ENCODE measurements around the gene RPTOR. TPM values are rescaled to one million over a fixed set of nuclear protein-coding genes. Genes with fewer than 3 reads are reported as not detected.

Gene RPTOR
- polyA plus RNA-seq, 1 experiment, result 10.8 TPM

DNA sequence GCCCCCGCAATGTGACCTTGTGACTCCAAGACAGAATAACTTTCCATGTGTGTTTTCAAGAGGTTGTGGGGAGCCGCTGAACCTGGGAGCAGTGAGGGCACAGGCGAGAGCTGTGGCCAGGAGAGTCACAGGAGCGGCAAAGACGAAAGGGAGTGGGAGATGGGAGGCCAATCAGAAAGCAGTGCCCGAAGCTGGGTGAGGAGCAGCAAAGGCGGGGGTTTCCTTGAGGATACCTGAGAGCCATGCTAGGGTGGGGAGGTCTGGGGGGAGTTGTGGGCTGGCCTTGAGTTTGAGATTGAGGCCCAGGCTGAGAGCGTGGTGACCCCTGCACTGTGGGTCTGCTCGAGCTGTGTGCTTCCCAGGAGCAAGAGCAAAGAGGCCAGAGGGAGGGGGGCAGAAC, 45.1 kb upstream of the RPTOR start:
- ChIA-PET CTCF (no interaction called here), POLR2A (no interaction called here)
- TF ChIP-seq, protein P1, sequence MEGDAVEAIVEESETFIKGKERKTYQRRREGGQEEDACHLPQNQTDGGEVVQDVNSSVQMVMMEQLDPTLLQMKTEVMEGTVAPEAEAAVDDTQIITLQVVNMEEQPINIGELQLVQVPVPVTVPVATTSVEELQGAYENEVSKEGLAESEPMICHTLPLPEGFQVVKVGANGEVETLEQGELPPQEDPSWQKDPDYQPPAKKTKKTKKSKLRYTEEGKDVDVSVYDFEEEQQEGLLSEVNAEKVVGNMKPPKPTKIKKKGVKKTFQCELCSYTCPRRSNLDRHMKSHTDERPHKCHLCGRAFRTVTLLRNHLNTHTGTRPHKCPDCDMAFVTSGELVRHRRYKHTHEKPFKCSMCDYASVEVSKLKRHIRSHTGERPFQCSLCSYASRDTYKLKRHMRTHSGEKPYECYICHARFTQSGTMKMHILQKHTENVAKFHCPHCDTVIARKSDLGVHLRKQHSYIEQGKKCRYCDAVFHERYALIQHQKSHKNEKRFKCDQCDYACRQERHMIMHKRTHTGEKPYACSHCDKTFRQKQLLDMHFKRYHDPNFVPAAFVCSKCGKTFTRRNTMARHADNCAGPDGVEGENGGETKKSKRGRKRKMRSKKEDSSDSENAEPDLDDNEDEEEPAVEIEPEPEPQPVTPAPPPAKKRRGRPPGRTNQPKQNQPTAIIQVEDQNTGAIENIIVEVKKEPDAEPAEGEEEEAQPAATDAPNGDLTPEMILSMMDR (IDR thresholded peaks at IDR 0.05; ENCODE audit: insufficient read depth, low read depth, low read length), result no peak
- no peak for DNase-seq (ENCODE audit: low read depth)
- H3K4me3 ChIP-seq (ENCODE audit: low read depth, low read length), result no peak overlapping the region
- H3K36me3 ChIP-seq (ENCODE audit: control insufficient read depth, insufficient read depth, low read length), result no peaks in the 10 kb centered on the region
- no peaks in the 10 kb centered on the region; the same call in 1 of the 2 replicates for H3K27me3 ChIP-seq (ENCODE audit: control insufficient read depth, insufficient read depth, low read length)

DNA sequence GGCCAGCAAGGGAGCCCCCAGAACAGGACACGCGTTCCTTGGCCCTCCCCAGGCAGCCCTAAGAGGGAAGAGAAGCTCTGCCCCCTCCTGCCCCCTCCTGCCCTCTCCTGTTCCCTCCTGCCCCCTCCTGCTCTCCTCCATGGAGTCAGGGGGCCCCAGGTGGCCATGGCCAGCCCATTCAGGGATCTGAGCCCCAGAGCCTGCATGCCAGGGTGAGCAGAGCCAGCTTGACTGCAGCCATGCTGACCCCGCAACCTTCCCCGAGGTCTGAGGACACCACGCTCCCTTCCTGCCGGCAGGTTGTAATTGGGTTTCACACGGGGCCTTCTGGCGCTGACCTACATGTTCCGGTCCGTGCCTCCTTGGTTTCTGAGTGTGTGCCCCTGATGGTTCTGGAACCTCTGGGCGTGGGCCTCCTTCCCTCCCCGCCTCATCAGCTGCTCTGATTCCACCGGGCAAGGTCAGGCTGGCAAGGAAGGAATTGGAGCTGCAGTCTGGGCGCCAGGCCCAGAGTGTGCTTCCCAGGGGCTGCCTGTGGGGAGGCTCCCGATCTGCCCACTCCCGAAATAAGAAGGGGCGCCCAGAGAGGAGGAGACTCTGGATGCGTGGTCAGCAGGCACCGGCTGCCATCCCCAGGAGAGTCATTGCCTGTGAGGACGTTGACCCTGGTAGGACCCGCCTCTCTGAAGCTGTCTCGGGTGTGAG, 44.5 kb upstream of the RPTOR start:
- ChIA-PET POLR2A (no interaction called here), CTCF (no interaction called here)
- no peak for DNase-seq (ENCODE audit: low read depth)

DNA sequence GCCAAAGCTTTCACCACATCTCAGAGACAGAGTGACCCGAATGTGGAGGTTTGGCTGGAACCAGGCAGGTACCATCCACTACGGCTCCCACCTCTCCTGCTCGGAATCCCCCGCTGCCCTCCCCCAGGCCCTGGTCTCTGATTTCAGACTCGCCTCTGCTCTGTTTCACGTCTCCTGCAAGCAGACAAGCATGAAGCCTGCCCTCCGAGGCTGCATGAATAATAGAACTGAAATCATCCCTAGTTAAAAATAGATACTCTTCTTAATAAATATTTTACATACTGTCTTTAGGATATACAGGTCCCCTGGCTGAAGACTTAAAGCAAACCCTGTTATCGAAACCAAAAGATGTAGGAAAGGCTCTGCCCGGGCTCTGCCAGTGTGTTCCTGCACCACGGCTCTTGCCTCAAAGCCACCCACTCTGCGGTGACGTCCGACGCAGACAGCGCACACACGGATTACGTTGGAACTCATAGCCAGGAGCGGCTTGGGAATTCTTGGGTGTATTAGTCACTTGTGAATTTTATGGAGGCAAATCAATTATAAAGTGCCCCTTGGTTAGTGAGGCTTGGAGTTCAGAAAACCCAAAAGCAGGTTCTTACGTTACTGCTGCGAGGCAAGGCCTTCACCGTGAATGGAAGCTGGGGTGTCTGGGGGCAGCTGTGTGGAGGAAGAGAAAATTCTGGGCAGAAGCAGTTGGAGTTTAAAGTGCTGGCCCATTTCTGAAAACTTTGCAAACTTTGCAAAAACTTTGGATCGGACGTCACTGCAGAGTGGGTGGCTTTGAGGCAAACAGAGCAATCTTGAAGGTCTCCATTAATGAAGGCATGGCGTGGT, 42.7 kb upstream of the RPTOR start:
- Histone ChIP-seq H3K4me3 (ENCODE audit: low read depth, low read length) (no peak overlapping the region), H3K36me3 (ENCODE audit: control insufficient read depth, insufficient read depth, low read length) (no peaks in the 10 kb centered on the region), H3K27me3 (ENCODE audit: control insufficient read depth, insufficient read depth, low read length) (no peaks in the 10 kb centered on the region; the same call in 1 of the 2 replicates)
- TF ChIP-seq, protein P1 (IDR thresholded peaks at IDR 0.05; ENCODE audit: insufficient read depth, low read depth, low read length), result no peak
- ChIA-PET CTCF (no interaction called here), POLR2A (no interaction called here)
- no peak for DNase-seq (ENCODE audit: low read depth)

More for the DNA sequence above, 44.5 kb upstream of the RPTOR start:
- no peaks in the 10 kb centered on the region for H3K36me3 ChIP-seq (ENCODE audit: control insufficient read depth, insufficient read depth, low read length)
- no peaks in the 10 kb centered on the region; the same call in 1 of the 2 replicates for H3K27me3 ChIP-seq (ENCODE audit: control insufficient read depth, insufficient read depth, low read length)
- no peak overlapping the region for H3K4me3 ChIP-seq (ENCODE audit: low read depth, low read length)
- TF ChIP-seq, protein P1 (IDR thresholded peaks at IDR 0.05; ENCODE audit: insufficient read depth, low read depth, low read length), result no peak

DNA sequence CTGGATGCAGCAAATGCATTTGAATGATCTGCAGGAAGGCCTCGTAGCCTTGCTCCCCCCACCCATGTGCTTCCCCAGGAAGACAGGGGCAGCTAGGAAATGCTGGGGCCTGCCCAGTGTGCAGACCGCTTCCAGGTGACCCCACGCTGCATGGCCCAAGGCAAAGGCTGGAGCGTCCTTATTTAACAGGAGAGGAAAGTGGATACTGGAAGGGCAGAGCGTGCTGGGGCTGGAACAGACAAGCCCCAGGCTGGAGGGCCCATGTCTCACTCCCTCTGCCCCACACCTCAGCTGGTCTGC, 42.1 kb upstream of the RPTOR start:
- TF ChIP-seq, protein P1 (IDR thresholded peaks at IDR 0.05; ENCODE audit: insufficient read depth, low read depth, low read length), result no peak
- no peaks in the 10 kb centered on the region; the same call in 1 of the 2 replicates for H3K27me3 ChIP-seq (ENCODE audit: control insufficient read depth, insufficient read depth, low read length)
- H3K36me3 ChIP-seq (ENCODE audit: control insufficient read depth, insufficient read depth, low read length), result no peaks in the 10 kb centered on the region
- POLR2A ChIA-PET, result no interaction called here
- CTCF ChIA-PET, result no interaction called here
- no peak overlapping the region for H3K4me3 ChIP-seq (ENCODE audit: low read depth, low read length)
- DNase-seq (ENCODE audit: low read depth), result no peak

DNA sequence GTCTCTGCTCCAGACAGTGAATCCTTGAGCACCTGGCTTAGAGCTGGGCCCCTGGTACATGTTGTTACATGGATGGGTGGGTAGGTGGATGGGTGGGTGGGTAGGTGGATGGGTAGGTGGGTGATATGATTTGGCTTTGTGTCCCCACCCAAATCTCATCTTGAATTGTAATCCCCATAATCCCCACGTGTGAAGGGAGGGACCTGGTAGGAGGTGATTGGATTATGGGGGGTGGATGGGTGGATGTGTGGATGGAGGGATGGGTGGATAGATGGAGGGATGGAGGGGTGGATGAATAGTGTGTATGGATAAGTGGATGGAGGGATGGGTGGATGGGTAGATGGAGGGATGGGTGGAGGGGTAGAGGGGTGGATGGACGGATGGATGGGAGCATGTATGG, 41.6 kb upstream of the RPTOR start:
- TF ChIP-seq, protein P1 (IDR thresholded peaks at IDR 0.05; ENCODE audit: insufficient read depth, low read depth, low read length), result no peak
- ChIA-PET CTCF (no interaction called here), POLR2A (no interaction called here)

More for the DNA sequence above, 41.6 kb upstream of the RPTOR start:
- H3K27me3 ChIP-seq (ENCODE audit: control insufficient read depth, insufficient read depth, low read length), result no peaks in the 10 kb centered on the region; the same call in 1 of the 2 replicates
- no peak overlapping the region for H3K4me3 ChIP-seq (ENCODE audit: low read depth, low read length)
- DNase-seq (ENCODE audit: low read depth), result no peak
- H3K36me3 ChIP-seq (ENCODE audit: control insufficient read depth, insufficient read depth, low read length), result no peaks in the 10 kb centered on the region

Measured in BJ (cell line).